ENCODE results near the gene TET3. TPM values are rescaled to one million over a fixed set of nuclear protein-coding genes. Genes with fewer than 3 reads are reported as not detected.

Gene TET3
- total RNA-seq, 1 donor from 2014 or later, result 32.8 TPM

- no peak overlapping the region for H2AFZ ChIP-seq (ENCODE audit: low read depth, low read length)
- no peak overlapping the region for H3K9ac ChIP-seq (ENCODE audit: low read length)
- no peak overlapping the region for H3K4me2 ChIP-seq (ENCODE audit: low read length)
- H3K4me1 Mint-ChIP-seq (ENCODE audit: low read depth, unreplicated experiment), result peaks cover 40% of the 10 kb centered on the region
- no peak overlapping the region for H3K4me3 ChIP-seq (ENCODE audit: insufficient read depth, low read depth, low read length)
- H3K27me3 ChIP-seq (ENCODE audit: insufficient read depth, low read length), result no peaks in the 10 kb centered on the region
- FAIRE-seq, result no peak
- peaks cover 20% of the 10 kb centered on the region for H3K36me3 Mint-ChIP-seq (ENCODE audit: low read depth, unreplicated experiment)
- no peaks in the 10 kb centered on the region for H3K27me3 Mint-ChIP-seq (ENCODE audit: low read depth, unreplicated experiment)
- H3K27ac Mint-ChIP-seq (ENCODE audit: unreplicated experiment), result no peak overlapping the region
- H3K79me2 ChIP-seq (ENCODE audit: insufficient read depth, low read length), result peaks cover 47% of the 10 kb centered on the region
- no peaks in the 10 kb centered on the region for H3K9me3 Mint-ChIP-seq (ENCODE audit: unreplicated experiment)
- H3K27ac ChIP-seq (ENCODE audit: low read depth, low read length), result no peak overlapping the region
- DNase-seq (ENCODE audit: low read depth), result no peak
- H3K36me3 ChIP-seq (ENCODE audit: insufficient read depth, low read length), result no peaks in the 10 kb centered on the region
- H3K9me3 ChIP-seq (ENCODE audit: insufficient read depth, low read depth, low read length), result no peaks in the 10 kb centered on the region
- no peak overlapping the region for H3K4me3 Mint-ChIP-seq (ENCODE audit: unreplicated experiment)
- TF ChIP-seq EZH2 (IDR thresholded peaks at IDR 0.05; ENCODE audit: insufficient read depth, low read length) (no peak), CTCF (IDR thresholded peaks at IDR 0.05; ENCODE audit: insufficient read depth, low read depth, low read length) (no peak)
- H4K20me1 ChIP-seq (ENCODE audit: insufficient read depth, low read length), result peaks cover 76% of the 10 kb centered on the region
- peaks cover 13% of the 10 kb centered on the region for H3K4me1 ChIP-seq (ENCODE audit: insufficient read depth, low read length)
These were observed 26.5 kb downstream of the TET3 start for GRCh38 chr2:74011246-74011645.

GRCh38 chr2:74014813-74015212 lies 30.1 kb downstream of the TET3 start:
- DNase-seq (ENCODE audit: low read depth), result no peak
- H3K4me1 Mint-ChIP-seq (ENCODE audit: low read depth, unreplicated experiment), result peaks cover 11% of the 10 kb centered on the region
- H2AFZ ChIP-seq (ENCODE audit: low read depth, low read length), result no peak overlapping the region

More at GRCh38 chr2:74014813-74015212, 30.1 kb downstream of the TET3 start:
- no peak overlapping the region for H3K27ac Mint-ChIP-seq (ENCODE audit: unreplicated experiment)
- TF ChIP-seq EZH2 (IDR thresholded peaks at IDR 0.05; ENCODE audit: insufficient read depth, low read length) (no peak), CTCF (IDR thresholded peaks at IDR 0.05; ENCODE audit: insufficient read depth, low read depth, low read length) (no peak)
- H3K9me3 ChIP-seq (ENCODE audit: insufficient read depth, low read depth, low read length), result no peaks in the 10 kb centered on the region
- no peaks in the 10 kb centered on the region for H3K36me3 ChIP-seq (ENCODE audit: insufficient read depth, low read length)
- H3K79me2 ChIP-seq (ENCODE audit: insufficient read depth, low read length), result peaks cover 31% of the 10 kb centered on the region
- no peak for FAIRE-seq
- no peak overlapping the region for H3K4me3 Mint-ChIP-seq (ENCODE audit: unreplicated experiment)
- no peak overlapping the region for H3K4me2 ChIP-seq (ENCODE audit: low read length)
- H3K4me1 ChIP-seq (ENCODE audit: insufficient read depth, low read length), result peaks cover 5% of the 10 kb centered on the region
- H3K9me3 Mint-ChIP-seq (ENCODE audit: unreplicated experiment), result no peaks in the 10 kb centered on the region
- no peak overlapping the region for H3K9ac ChIP-seq (ENCODE audit: low read length)
- H4K20me1 ChIP-seq (ENCODE audit: insufficient read depth, low read length), result peaks cover 61% of the 10 kb centered on the region
- no peaks in the 10 kb centered on the region for H3K27me3 Mint-ChIP-seq (ENCODE audit: low read depth, unreplicated experiment)
- H3K36me3 Mint-ChIP-seq (ENCODE audit: low read depth, unreplicated experiment), result peaks cover 11% of the 10 kb centered on the region
- no peak overlapping the region for H3K27ac ChIP-seq (ENCODE audit: low read depth, low read length)
- no peaks in the 10 kb centered on the region for H3K27me3 ChIP-seq (ENCODE audit: insufficient read depth, low read length)
- no peak overlapping the region for H3K4me3 ChIP-seq (ENCODE audit: insufficient read depth, low read depth, low read length)
